Measurements from ENCODE around the gene NINJ1. TPM values are rescaled to one million over a fixed set of nuclear protein-coding genes. Genes with fewer than 3 reads are reported as not detected.

NINJ1 gene
- total RNA-seq, 1 donor from 2014 or later: 53.7 TPM

- no peaks in the 10 kb centered on the region for H3K9me3 ChIP-seq (replicated peaks)
- H3K36me3 ChIP-seq: no peaks in the 10 kb centered on the region
- H3K27ac ChIP-seq (replicated peaks): no peak overlapping the region
- intact Hi-C loops (cut with micrococcal nuclease): no loop called here
- peaks cover 16% of the 10 kb centered on the region for H3K4me1 ChIP-seq
- DNase-seq: no peak
- TF ChIP-seq CTCF (IDR thresholded peaks at IDR 0.05; ENCODE audit: borderline replicate concordance): no peak
- no peak overlapping the region for H3K4me3 ChIP-seq
- H3K27me3 ChIP-seq (ENCODE audit: low read depth): no peaks in the 10 kb centered on the region
Observed at GRCh38 chr9:93171261-93171990, 37.4 kb upstream of the NINJ1 start.

DNA sequence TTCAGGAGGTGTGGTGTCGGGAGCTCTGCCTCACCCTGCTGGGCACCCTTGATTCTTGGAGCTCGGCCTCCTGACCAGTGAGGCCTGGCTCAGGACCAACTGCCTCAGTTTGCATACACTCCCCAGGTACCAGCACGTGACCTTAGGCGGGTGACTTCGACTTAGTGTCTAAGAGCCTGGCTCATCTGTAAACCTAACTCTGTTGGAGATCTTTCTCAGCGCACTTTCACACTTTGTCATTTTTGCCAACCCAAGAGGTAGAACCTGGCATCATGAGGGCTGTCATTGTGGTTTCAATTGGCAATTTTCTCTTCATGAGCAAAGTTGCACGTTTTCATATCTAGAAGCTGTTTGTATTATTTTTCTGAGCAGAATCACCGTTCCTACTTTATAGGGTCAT is 36.5 kb upstream of the NINJ1 start:
- intact Hi-C loops (cut with micrococcal nuclease): no loop called here
- Histone ChIP-seq H3K9me3 (replicated peaks) (no peaks in the 10 kb centered on the region), H3K36me3 (no peaks in the 10 kb centered on the region), H3K4me1 (peaks cover 16% of the 10 kb centered on the region), H3K27me3 (ENCODE audit: low read depth) (no peaks in the 10 kb centered on the region), H3K27ac (replicated peaks) (no peak overlapping the region), H3K4me3 (no peak overlapping the region)
- TF ChIP-seq CTCF (IDR thresholded peaks at IDR 0.05; ENCODE audit: borderline replicate concordance): no peak
- no peak for DNase-seq

- intact Hi-C loops (cut with micrococcal nuclease): no loop called here
- TF ChIP-seq CTCF (IDR thresholded peaks at IDR 0.05; ENCODE audit: borderline replicate concordance): no peak
- Histone ChIP-seq H3K9me3 (replicated peaks) (no peaks in the 10 kb centered on the region), H3K4me3 (no peak overlapping the region), H3K4me1 (peaks cover 16% of the 10 kb centered on the region), H3K36me3 (no peaks in the 10 kb centered on the region), H3K27me3 (ENCODE audit: low read depth) (no peaks in the 10 kb centered on the region), H3K27ac (replicated peaks) (no peak overlapping the region)
- no peak for DNase-seq
Observed at GRCh38 chr9:93169444-93169843, 35.4 kb upstream of the NINJ1 start.

GRCh38 chr9:93168581-93168980 is 34.5 kb upstream of the NINJ1 start:
- Histone ChIP-seq H3K4me1 (peaks cover 16% of the 10 kb centered on the region), H3K36me3 (no peaks in the 10 kb centered on the region), H3K27ac (replicated peaks) (no peak overlapping the region), H3K27me3 (ENCODE audit: low read depth) (no peaks in the 10 kb centered on the region), H3K4me3 (no peak overlapping the region), H3K9me3 (replicated peaks) (no peaks in the 10 kb centered on the region)
- no peak for DNase-seq
- intact Hi-C loops (cut with micrococcal nuclease): no loop called here
- no peak for TF ChIP-seq CTCF (IDR thresholded peaks at IDR 0.05; ENCODE audit: borderline replicate concordance)

DNA sequence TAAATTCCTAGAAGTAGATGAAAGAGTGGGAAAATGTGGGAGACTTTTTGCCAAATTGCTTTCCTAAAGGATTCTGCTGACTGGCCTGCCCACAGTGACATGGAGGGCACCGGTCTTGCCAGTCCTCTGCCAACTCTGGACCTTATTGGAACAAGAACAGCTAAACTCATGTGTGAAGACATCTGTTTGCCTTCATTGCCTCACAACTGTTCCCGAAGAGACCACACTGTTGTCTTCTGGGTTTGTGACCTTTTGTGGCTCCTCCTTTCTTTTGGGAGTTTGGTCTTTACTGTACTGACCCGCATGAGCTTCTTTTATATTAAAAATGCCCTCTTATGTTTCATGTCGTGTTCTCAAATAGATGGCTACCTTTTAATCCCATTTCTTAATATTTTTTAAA is 33.8 kb upstream of the NINJ1 start:
- no peak for DNase-seq
- intact Hi-C loops (cut with micrococcal nuclease): no loop called here
- TF ChIP-seq CTCF (IDR thresholded peaks at IDR 0.05; ENCODE audit: borderline replicate concordance): no peak
- Histone ChIP-seq H3K36me3 (no peaks in the 10 kb centered on the region), H3K27ac (replicated peaks) (no peak overlapping the region), H3K9me3 (replicated peaks) (no peaks in the 10 kb centered on the region), H3K4me1 (peaks cover 17% of the 10 kb centered on the region), H3K27me3 (ENCODE audit: low read depth) (no peaks in the 10 kb centered on the region), H3K4me3 (no peak overlapping the region)

All from left ventricle myocardium inferior (tissue), 1 donor.